ENCODE results near the gene RGS3. TPM values are rescaled to one million over a fixed set of nuclear protein-coding genes. Genes with fewer than 3 reads are reported as not detected.

RGS3 gene
- total and polyA plus RNA-seq, 11 donors, result 93.4 to 214 (median 134) TPM

- Histone ChIP-seq H3K27me3 (no peaks in the 10 kb centered on the region), H3K9me3 (no peaks in the 10 kb centered on the region), H3K36me3 (peaks cover 0 to 12% (median 9%) of the 10 kb centered on the region in 9 donors), H3K4me1 (peaks cover 17 to 66% (median 58%) of the 10 kb centered on the region in 12 donors), H3K4me3 (no peak overlapping the region), H3K27ac (peak overlapping the region in 11 of 12 donors; percentile 21 to 97 (median 62))
- ATAC-seq, result peak; percentile 19 to 77 (median 70)
- WGBS, 4 donors, result 23 to 53% (median 42%) methylated on average over 13 to 17 of the region's 17 CpGs
- intact Hi-C loops (cut with DNase I), result no loop called here
- TF ChIP-seq, protein P1, sequence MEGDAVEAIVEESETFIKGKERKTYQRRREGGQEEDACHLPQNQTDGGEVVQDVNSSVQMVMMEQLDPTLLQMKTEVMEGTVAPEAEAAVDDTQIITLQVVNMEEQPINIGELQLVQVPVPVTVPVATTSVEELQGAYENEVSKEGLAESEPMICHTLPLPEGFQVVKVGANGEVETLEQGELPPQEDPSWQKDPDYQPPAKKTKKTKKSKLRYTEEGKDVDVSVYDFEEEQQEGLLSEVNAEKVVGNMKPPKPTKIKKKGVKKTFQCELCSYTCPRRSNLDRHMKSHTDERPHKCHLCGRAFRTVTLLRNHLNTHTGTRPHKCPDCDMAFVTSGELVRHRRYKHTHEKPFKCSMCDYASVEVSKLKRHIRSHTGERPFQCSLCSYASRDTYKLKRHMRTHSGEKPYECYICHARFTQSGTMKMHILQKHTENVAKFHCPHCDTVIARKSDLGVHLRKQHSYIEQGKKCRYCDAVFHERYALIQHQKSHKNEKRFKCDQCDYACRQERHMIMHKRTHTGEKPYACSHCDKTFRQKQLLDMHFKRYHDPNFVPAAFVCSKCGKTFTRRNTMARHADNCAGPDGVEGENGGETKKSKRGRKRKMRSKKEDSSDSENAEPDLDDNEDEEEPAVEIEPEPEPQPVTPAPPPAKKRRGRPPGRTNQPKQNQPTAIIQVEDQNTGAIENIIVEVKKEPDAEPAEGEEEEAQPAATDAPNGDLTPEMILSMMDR (IDR thresholded peaks at IDR 0.05), result no peak
- no peak for TF ChIP-seq POLR2A (IDR thresholded peaks at IDR 0.05)
- peak; percentile 85 to 90 (median 87) for DNase-seq
Observed at GRCh38 chr9:113602126-113603047, 138.9 kb downstream of the RGS3 start.

DNA sequence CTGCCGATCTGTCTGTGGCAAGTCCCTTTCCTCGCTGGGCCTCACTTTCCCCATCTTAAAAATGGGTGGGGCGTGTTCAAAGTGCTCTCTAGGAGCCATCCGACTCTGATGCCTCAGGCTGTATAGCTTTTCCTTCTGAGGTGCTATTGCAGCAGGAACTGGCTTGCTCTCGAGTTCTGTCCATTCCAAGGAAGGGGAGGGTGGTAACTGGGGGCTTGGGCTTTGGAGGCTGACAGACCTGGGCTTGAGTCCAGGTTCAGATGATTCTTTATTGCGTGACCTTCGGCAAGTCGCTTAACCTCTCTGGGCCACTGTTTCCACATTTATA lies 139.5 kb downstream of the RGS3 start:
- DNase-seq (no peak), ATAC-seq (no peak)
- Histone ChIP-seq H3K27me3 (no peaks in the 10 kb centered on the region), H3K27ac (peak overlapping the region in 9 of 12 donors; percentile 46 to 97 (median 94)), H3K4me3 (no peak overlapping the region), H3K36me3 (peaks cover 0 to 6% (median 3%) of the 10 kb centered on the region in 9 donors), H3K9me3 (no peaks in the 10 kb centered on the region), H3K4me1 (peaks cover 10 to 60% (median 52%) of the 10 kb centered on the region in 12 donors)
- TF ChIP-seq POLR2A (IDR thresholded peaks at IDR 0.05), result no peak
- TF ChIP-seq, protein P1 (IDR thresholded peaks at IDR 0.05), result no peak
- 70 to 84% (median 81%) methylated on average over 8 of the region's 8 CpGs for WGBS, 4 donors
- intact Hi-C loops (cut with DNase I), result no loop called here

- no peaks in the 10 kb centered on the region for H3K36me3 ChIP-seq
- peaks cover 6 to 57% (median 46%) of the 10 kb centered on the region in 12 donors for H3K4me1 ChIP-seq
- no peak overlapping the region for H3K27ac ChIP-seq
- DNase-seq (peak in 2 of 5 donors; percentile 7 to 11), ATAC-seq (no peak)
- WGBS, 4 donors, result 90 to 95% (median 95%) methylated on average over 5 of the region's 5 CpGs
- H3K27me3 ChIP-seq, result no peaks in the 10 kb centered on the region
- intact Hi-C loops (cut with DNase I), result no loop called here
- H3K9me3 ChIP-seq, result no peaks in the 10 kb centered on the region
- TF ChIP-seq, protein P1 (IDR thresholded peaks at IDR 0.05), result no peak
- no peak for TF ChIP-seq POLR2A (IDR thresholded peaks at IDR 0.05)
- no peak overlapping the region for H3K4me3 ChIP-seq
Observed at GRCh38 chr9:113603773-113604172, 140.2 kb downstream of the RGS3 start.

- Histone ChIP-seq H3K36me3 (no peaks in the 10 kb centered on the region), H3K9me3 (no peaks in the 10 kb centered on the region), H3K4me1 (peaks cover 6 to 57% (median 46%) of the 10 kb centered on the region in 12 donors), H3K27me3 (no peaks in the 10 kb centered on the region), H3K27ac (no peak overlapping the region), H3K4me3 (no peak overlapping the region)
- ATAC-seq (no peak), DNase-seq (peak in 1 of 5 donors; percentile 3)
- intact Hi-C loops (cut with DNase I), result no loop called here
- TF ChIP-seq, protein P1 (IDR thresholded peaks at IDR 0.05), result no peak
- no peak for TF ChIP-seq POLR2A (IDR thresholded peaks at IDR 0.05)
- 75 to 92% (median 84%) methylated on average over 3 of the region's 3 CpGs for WGBS, 4 donors
Observed at GRCh38 chr9:113604393-113604792, 140.9 kb downstream of the RGS3 start.
